ENCODE measurements around the gene MAPK6.

DNA sequence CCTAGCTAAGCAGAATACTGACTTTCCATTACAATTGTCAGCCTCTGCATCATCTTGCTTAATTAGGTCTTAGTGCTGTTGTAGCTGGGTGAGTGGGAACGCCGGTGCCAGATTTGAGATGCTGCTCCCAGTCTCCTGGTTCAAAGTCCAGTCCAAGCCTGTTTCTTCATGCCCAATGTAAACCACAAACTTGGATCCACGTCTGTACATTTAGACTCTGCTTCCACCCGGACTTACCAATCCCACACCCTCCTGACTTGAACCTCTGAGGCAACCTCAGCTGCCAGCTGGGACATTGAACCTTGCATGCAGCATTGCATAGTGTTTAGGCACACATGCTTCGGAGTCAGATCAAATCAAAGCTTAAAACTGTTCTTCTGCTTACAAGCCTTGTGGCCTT lies 50.5 kb downstream of the MAPK6 start:
- no peak for TF ChIP-seq POLR2A (IDR thresholded peaks at IDR 0.05; ENCODE audit: low read depth, low read length)
- no peak for TF ChIP-seq TAF1 (IDR thresholded peaks at IDR 0.05; ENCODE audit: low read depth, low read length)
- TF ChIP-seq POLR2AphosphoS5 (IDR thresholded peaks at IDR 0.05; ENCODE audit: low read depth, low read length): no peak
- TF ChIP-seq POU2F2 (IDR thresholded peaks at IDR 0.05; ENCODE audit: low read depth, low read length): no peak
- TF ChIP-seq PAX5 (IDR thresholded peaks at IDR 0.05; ENCODE audit: insufficient read depth, low read length, severe bottlenecking): no peak
- TF ChIP-seq SPI1 (IDR thresholded peaks at IDR 0.05; ENCODE audit: low read depth, low read length): no peak
